ENCODE results near the gene FBXL16. TPM values are rescaled to one million over a fixed set of nuclear protein-coding genes. Genes with fewer than 3 reads are reported as not detected.
A peak's percentile ranks its signal among the peaks of the same experiment; 100 is the strongest.

FBXL16 gene
- polyA plus RNA-seq, 1 experiment, result 0.11 TPM

DNA sequence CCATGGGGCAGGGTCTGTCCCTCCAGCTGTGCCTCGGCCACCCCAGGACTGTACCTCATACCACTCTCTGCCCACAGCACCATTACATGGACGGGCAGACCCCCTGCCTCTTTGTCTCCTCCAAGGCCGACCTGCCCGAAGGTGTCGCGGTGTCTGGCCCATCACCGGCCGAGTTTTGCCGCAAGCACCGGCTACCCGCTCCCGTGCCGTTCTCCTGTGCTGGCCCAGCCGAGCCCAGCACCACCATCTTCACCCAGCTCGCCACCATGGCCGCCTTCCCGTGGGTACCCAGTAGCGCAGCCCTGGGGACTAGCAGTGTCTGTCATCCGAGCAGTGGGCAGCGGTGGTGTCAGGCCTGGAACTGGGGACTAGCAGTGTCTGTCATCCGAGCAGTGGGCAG is 32.8 kb downstream of the FBXL16 start:
- Histone ChIP-seq H3K4me3 (ENCODE audit: low read depth, low read length) (no peak overlapping the region), H3K27ac (ENCODE audit: low read depth, low read length) (no peak overlapping the region), H3K27me3 (ENCODE audit: control insufficient read depth, insufficient read depth, low read length) (no peaks in the 10 kb centered on the region), H3K9me3 (ENCODE audit: control insufficient read depth, insufficient read depth, low read length) (no peaks in the 10 kb centered on the region; the same call in 1 of the 2 replicates)
- POLR2A ChIA-PET, result no interaction called here
- DNase-seq (ENCODE audit: low read depth, low spot score), result no peak
- no peak for TF ChIP-seq CTCF (IDR thresholded peaks at IDR 0.05; ENCODE audit: low read depth, low read length)
- CTCF ChIA-PET, result no interaction called here

DNA sequence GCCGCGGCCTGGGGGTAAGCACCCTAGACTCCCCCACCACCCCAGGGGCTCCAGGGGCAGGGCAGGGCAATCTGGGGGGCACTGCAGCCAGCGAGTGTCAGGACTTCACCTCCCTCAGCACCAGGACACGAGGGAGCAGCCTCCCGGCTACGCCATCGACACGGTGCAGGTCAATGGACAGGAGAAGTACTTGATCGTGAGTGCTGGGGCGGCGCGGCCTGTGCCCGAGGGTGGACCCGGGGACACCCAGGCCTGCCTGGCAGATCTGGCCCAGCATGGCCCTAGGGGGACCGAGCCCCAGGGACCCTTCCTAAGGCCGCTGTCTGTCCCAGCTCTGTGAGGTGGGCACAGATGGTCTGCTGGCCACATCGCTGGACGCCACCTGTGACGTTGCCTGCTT is 33.2 kb downstream of the FBXL16 start:
- H3K27ac ChIP-seq (ENCODE audit: low read depth, low read length), result no peak overlapping the region
- H3K4me3 ChIP-seq (ENCODE audit: low read depth, low read length), result no peak overlapping the region
- TF ChIP-seq CTCF (IDR thresholded peaks at IDR 0.05; ENCODE audit: low read depth, low read length), result no peak
- DNase-seq (ENCODE audit: low read depth, low spot score), result no peak
- no peaks in the 10 kb centered on the region; the same call in 1 of the 2 replicates for H3K9me3 ChIP-seq (ENCODE audit: control insufficient read depth, insufficient read depth, low read length)
- H3K27me3 ChIP-seq (ENCODE audit: control insufficient read depth, insufficient read depth, low read length), result no peaks in the 10 kb centered on the region
- ChIA-PET CTCF (no interaction called here), POLR2A (no interaction called here)

GRCh38 chr16:671353-672131 is 34.1 kb downstream of the FBXL16 start:
- Histone ChIP-seq H3K4me3 (ENCODE audit: low read depth, low read length) (no peak overlapping the region), H3K27me3 (ENCODE audit: control insufficient read depth, insufficient read depth, low read length) (no peaks in the 10 kb centered on the region), H3K9me3 (ENCODE audit: control insufficient read depth, insufficient read depth, low read length) (no peaks in the 10 kb centered on the region; the same call in 1 of the 2 replicates), H3K27ac (ENCODE audit: low read depth, low read length) (no peak overlapping the region)
- no peak for TF ChIP-seq CTCF (IDR thresholded peaks at IDR 0.05; ENCODE audit: low read depth, low read length)
- no peak for DNase-seq (ENCODE audit: low read depth, low spot score)
- ChIA-PET CTCF (no interaction called here), POLR2A (no interaction called here)

DNA sequence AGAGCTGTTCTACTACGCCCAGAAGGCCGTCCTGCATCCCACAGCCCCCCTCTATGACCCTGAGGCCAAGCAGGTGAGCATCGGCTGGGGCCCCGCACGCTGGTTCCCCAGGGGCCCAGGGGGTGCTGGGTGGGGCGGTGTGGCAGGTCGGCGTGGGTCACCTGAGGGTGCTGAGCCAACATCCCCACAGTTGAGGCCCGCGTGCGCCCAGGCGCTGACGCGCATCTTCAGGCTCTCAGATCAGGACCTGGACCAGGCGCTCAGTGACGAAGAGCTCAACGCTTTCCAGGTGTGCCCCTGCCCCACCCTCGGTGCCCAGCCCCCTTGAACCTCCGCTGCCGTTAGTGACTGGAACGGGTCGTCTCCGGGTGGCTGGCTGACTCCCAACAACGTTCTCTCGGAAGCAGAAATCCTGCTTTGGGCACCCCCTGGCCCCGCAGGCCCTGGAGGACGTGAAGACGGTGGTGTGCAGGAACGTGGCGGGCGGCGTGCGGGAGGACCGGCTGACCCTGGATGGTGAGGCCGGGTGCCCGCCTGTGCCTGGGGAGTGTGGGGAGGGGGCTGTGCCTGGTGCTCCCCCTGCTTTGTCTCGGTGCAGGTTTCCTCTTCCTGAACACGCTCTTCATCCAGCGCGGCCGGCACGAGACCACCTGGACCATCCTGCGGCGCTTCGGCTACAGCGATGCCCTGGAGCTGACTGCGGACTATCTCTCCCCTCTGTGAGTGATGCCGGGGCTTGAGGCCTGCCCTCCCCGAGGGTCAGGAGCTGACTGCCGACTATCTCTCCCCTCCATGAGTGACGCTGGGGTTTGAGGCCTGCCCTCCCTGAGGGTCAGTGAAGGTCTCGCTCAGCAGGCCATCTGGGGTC is 34.9 kb downstream of the FBXL16 start:
- no peak overlapping the region for H3K4me3 ChIP-seq (ENCODE audit: low read depth, low read length)
- no peak overlapping the region for H3K27ac ChIP-seq (ENCODE audit: low read depth, low read length)
- no peaks in the 10 kb centered on the region for H3K27me3 ChIP-seq (ENCODE audit: control insufficient read depth, insufficient read depth, low read length)
- ChIA-PET POLR2A (no interaction called here), CTCF (interaction anchor here (0.6 kb wide), 1 partner anchor 236 kb away, joined by 3 read pairs; no protein-coding TSS in a partner anchor)
- no peak for DNase-seq (ENCODE audit: low read depth, low spot score)
- TF ChIP-seq CTCF (IDR thresholded peaks at IDR 0.05; ENCODE audit: low read depth, low read length), result no peak
- H3K9me3 ChIP-seq (ENCODE audit: control insufficient read depth, insufficient read depth, low read length), result no peaks in the 10 kb centered on the region; the same call in 1 of the 2 replicates

DNA sequence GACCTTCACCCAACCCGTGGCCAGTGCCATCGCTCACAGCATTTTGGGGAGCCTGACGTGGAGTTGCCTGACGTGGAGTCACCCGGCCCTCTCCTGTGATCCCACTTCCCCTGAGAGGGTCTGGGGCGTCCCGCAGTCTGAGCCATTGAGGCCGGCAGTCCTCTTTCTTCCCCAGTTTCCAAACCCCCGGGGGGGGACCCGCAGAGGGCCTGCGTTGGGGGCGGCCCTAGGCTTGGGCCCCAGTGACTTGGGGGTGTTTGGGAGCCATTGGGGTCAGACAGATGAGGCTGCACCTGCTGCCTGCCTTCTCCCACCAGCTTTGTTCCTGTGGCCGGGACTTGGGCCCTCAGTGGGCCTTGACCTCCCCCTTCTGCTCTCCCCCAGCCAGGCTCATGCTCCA is 35.9 kb downstream of the FBXL16 start:
- DNase-seq (ENCODE audit: low read depth, low spot score), result no peak
- Histone ChIP-seq H3K27me3 (ENCODE audit: control insufficient read depth, insufficient read depth, low read length) (no peaks in the 10 kb centered on the region), H3K27ac (ENCODE audit: low read depth, low read length) (no peak overlapping the region), H3K9me3 (ENCODE audit: control insufficient read depth, insufficient read depth, low read length) (no peaks in the 10 kb centered on the region; the same call in 1 of the 2 replicates), H3K4me3 (ENCODE audit: low read depth, low read length) (peak overlapping the region; percentile 81; the same call in 1 of the 2 replicates)
- POLR2A ChIA-PET, result no interaction called here
- CTCF ChIA-PET, result no interaction called here
- TF ChIP-seq CTCF (IDR thresholded peaks at IDR 0.05; ENCODE audit: low read depth, low read length), result no peak
